ENCODE measurements around the gene AP1S1. TPM values are rescaled to one million over a fixed set of nuclear protein-coding genes. Genes with fewer than 3 reads are reported as not detected.

Gene AP1S1
- total and polyA plus RNA-seq, 2 of the 13 experiments (the other 11 are each of a cell fraction or from before 2014, with no cell fraction given): 57.5 to 68.1 TPM

- TF ChIP-seq, protein P1, sequence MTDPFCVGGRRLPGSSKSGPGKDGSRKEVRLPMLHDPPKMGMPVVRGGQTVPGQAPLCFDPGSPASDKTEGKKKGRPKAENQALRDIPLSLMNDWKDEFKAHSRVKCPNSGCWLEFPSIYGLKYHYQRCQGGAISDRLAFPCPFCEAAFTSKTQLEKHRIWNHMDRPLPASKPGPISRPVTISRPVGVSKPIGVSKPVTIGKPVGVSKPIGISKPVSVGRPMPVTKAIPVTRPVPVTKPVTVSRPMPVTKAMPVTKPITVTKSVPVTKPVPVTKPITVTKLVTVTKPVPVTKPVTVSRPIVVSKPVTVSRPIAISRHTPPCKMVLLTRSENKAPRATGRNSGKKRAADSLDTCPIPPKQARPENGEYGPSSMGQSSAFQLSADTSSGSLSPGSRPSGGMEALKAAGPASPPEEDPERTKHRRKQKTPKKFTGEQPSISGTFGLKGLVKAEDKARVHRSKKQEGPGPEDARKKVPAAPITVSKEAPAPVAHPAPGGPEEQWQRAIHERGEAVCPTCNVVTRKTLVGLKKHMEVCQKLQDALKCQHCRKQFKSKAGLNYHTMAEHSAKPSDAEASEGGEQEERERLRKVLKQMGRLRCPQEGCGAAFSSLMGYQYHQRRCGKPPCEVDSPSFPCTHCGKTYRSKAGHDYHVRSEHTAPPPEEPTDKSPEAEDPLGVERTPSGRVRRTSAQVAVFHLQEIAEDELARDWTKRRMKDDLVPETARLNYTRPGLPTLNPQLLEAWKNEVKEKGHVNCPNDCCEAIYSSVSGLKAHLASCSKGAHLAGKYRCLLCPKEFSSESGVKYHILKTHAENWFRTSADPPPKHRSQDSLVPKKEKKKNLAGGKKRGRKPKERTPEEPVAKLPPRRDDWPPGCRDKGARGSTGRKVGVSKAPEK (CRISPR knock-in tag; IDR thresholded peaks at IDR 0.05; ENCODE audit: borderline replicate concordance): no peak
- TF ChIP-seq ZNF331 (CRISPR knock-in tag; IDR thresholded peaks at IDR 0.05): no peak
These were observed 16.5 kb upstream of the AP1S1 start (continued) for GRCh38 chr7:101137651-101138212.

DNA sequence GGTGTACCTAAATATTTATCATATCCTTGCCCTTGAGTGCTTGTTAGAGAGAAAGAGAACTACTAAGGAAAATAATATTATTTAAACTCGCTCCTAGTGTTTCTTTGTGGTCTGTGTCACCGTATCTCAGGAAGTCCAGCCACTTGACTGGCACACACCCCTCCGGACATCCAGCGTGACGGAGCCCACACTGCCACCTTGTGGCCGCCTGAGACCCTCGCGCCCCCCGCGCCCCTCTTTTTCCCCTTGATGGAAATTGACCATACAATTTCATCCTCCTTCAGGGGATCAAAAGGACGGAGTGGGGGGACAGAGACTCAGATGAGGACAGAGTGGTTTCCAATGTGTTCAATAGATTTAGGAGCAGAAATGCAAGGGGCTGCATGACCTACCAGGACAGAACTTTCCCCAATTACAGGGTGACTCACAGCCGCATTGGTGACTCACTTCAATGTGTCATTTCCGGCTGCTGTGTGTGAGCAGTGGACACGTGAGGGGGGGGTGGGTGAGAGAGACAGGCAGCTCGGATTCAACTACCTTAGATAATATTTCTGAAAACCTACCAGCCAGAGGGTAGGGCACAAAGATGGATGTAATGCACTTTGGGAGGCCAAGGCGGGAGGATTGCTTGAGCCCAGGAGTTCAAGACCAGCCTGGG, 15.9 kb upstream of the AP1S1 start:
- ChIA-PET CTCF (ENCODE audit: low intra/inter-chr PET ratio, low total read pairs) (interaction anchor here (0.6 to 3.0 kb wide), 6 partner anchors 12 to 231 kb away, joined by 3 to 40 read pairs (median 4); partner anchors contain the start of genes SERPINE1 and TRIM56), POLR2A (interaction anchor here (0.5 to 3.8 kb wide), 9 partner anchors 9 to 465 kb away, joined by 3 to 33 read pairs (median 3); partner anchors contain the start of genes GNB2 and SERPINE1)
- ATAC-seq: peak; percentile 81
- Histone ChIP-seq H3K9me3 (ENCODE audit: low read length) (no peaks in the 10 kb centered on the region), H3K9ac (ENCODE audit: insufficient read depth, low read depth, low read length) (no peak overlapping the region), H3K4me2 (ENCODE audit: low read depth, low read length) (peak overlapping the region; percentile 32; the same call in 1 of the 2 replicates), H3K79me2 (ENCODE audit: insufficient read depth, low read length) (no peaks in the 10 kb centered on the region), H3K4me3 (replicated peaks in 1 of 3; ENCODE audit: insufficient read depth in 1 of 3, low read depth in 2 of 3, low read length in 3 of 3) (no peak overlapping the region; a peak in 1 of 6 replicates), H3K4me1 (ENCODE audit: insufficient read depth, low read length) (peaks cover 26% of the 10 kb centered on the region), H4K20me1 (ENCODE audit: insufficient read depth, low read length) (peaks cover 38% of the 10 kb centered on the region; the same call in 1 of the 2 replicates), H3K27me3 (ENCODE audit: control insufficient read depth in 1 of 2, insufficient read depth in 2 of 2, low read length in 2 of 2) (no peaks in the 10 kb centered on the region), H3K36me3 (replicated peaks in 1 of 2; ENCODE audit: control insufficient read depth in 1 of 2, insufficient read depth in 2 of 2, low read length in 2 of 2) (peaks cover 13 to 36% of the 10 kb centered on the region in 2 experiments), H2AFZ (ENCODE audit: low read length) (no peak overlapping the region), H3K27ac (ENCODE audit: extremely low read length, insufficient read depth, low read length) (peak overlapping the region; percentile 27)
- BruUV-seq (replicated peaks): no TSS peak
- WGBS (ENCODE audit: low lambda C conversion rate): 11% methylated on average over 10 of the region's 16 CpGs
- intact Hi-C loops (cut with micrococcal nuclease; ENCODE audit: unreplicated experiment): loop anchor here (1.0 kb wide), 1 partner anchor 43 kb away; no protein-coding TSS in a partner anchor
- DNase-seq (ENCODE audit: low spot score): peak; percentile 90
- peak; percentile 75 for FAIRE-seq
- in situ Hi-C loops (cut with HindIII; ENCODE audit: extremely low pct_ligation_motif_present, low pct_unique_long_range_greater_than_20kb): loop anchor here (5.0 kb wide), 1 partner anchor 41 kb away; no protein-coding TSS in a partner anchor
- TF ChIP-seq RAD21 (CRISPR knock-in tag; IDR thresholded peaks at IDR 0.05) (peak; percentile 51; the same call in 1 of the 2 replicates), ZNF160 (CRISPR knock-in tag; IDR thresholded peaks at IDR 0.05) (peak; percentile 75; the same call in 1 of the 2 replicates), JUNB (CRISPR knock-in tag; IDR thresholded peaks at IDR 0.05; ENCODE audit: borderline replicate concordance) (peak; percentile 62; the same call in 1 of the 2 replicates), XRCC5 (optimal IDR thresholded peaks at IDR 0.05; ENCODE audit: low read length) (peak; percentile 27), IRF2 (CRISPR knock-in tag; IDR thresholded peaks at IDR 0.05) (peak; percentile 54), MXI1 (IDR thresholded peaks at IDR 0.05; ENCODE audit: borderline replicate concordance, low read depth, low read length) (peak; percentile 78; the same call in 1 of the 3 replicates), JUN (CRISPR knock-in tag; IDR thresholded peaks at IDR 0.05) (peak; percentile 95), KLF9 (CRISPR knock-in tag; IDR thresholded peaks at IDR 0.05; ENCODE audit: low read depth) (no peak), NCOA2 (CRISPR knock-in tag; IDR thresholded peaks at IDR 0.05) (0 out of 2 replicates have a peak, but pooled peaks have one; percentile 28), ZNF598 (CRISPR knock-in tag; IDR thresholded peaks at IDR 0.05; ENCODE audit: borderline replicate concordance) (no peak)
- TF ChIP-seq, protein P2, sequence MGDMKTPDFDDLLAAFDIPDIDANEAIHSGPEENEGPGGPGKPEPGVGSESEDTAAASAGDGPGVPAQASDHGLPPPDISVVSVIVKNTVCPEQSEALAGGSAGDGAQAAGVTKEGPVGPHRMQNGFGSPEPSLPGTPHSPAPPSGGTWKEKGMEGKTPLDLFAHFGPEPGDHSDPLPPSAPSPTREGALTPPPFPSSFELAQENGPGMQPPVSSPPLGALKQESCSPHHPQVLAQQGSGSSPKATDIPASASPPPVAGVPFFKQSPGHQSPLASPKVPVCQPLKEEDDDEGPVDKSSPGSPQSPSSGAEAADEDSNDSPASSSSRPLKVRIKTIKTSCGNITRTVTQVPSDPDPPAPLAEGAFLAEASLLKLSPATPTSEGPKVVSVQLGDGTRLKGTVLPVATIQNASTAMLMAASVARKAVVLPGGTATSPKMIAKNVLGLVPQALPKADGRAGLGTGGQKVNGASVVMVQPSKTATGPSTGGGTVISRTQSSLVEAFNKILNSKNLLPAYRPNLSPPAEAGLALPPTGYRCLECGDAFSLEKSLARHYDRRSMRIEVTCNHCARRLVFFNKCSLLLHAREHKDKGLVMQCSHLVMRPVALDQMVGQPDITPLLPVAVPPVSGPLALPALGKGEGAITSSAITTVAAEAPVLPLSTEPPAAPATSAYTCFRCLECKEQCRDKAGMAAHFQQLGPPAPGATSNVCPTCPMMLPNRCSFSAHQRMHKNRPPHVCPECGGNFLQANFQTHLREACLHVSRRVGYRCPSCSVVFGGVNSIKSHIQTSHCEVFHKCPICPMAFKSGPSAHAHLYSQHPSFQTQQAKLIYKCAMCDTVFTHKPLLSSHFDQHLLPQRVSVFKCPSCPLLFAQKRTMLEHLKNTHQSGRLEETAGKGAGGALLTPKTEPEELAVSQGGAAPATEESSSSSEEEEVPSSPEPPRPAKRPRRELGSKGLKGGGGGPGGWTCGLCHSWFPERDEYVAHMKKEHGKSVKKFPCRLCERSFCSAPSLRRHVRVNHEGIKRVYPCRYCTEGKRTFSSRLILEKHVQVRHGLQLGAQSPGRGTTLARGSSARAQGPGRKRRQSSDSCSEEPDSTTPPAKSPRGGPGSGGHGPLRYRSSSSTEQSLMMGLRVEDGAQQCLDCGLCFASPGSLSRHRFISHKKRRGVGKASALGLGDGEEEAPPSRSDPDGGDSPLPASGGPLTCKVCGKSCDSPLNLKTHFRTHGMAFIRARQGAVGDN (CRISPR knock-in tag; IDR thresholded peaks at IDR 0.05): peak; percentile 52; the same call in 1 of the 2 replicates

All from HepG2 (cell line).